K562 (cell line): ENCODE measurements around the gene LAMA5. TPM values are rescaled to one million over a fixed set of nuclear protein-coding genes. Genes with fewer than 3 reads are reported as not detected.

Source experiments
- ATAC-seq: fragments of 200-7000 bp; cut with Tn5 transposase; 3 replicates; pipeline ENCODE4 v1.9.1; 2020; ENCODE audit warnings: moderate library complexity
- BruUV-seq: library from RNA; stranded (reverse); fragments of 400-500 nt; replicated peaks from 2 replicates; lab custom pipeline; 2021; lab: Mats Ljungman, UMichigan
- CTCF ChIA-PET: fragments of 300-600 bp; formaldehyde crosslinking; extraction: SDS; loops from one replicate; lab custom pipeline; 2021; ENCODE audit warnings: low intra/inter-chr PET ratio; lab: Yijun Ruan, JAX
- POLR2A ChIA-PET: fragments of 300-600, 350-650 bp; sonication (Branson Sonifier 250); formaldehyde crosslinking; extraction: SDS; loops from one replicate; lab custom pipeline; 2021; ENCODE audit warnings: antibody characterized with exemption, inconsistent platforms; lab: Yijun Ruan, JAX
- DNase-seq, 4 experiments: peaks; one replicate each; pipeline versions ENCODE4 v3.0.0 to v3.0.0-alpha.2; 2011 to 2018; ENCODE audit warnings: low spot score in 3 of 4, mixed read lengths in 3 of 4; ENCODE audit errors: extremely low read depth in 1 of 4
- FAIRE-seq: peaks from 2 replicates; lab custom pipeline; 2011; peaks lifted over from hg19 to GRCh38; lab: Jason Lieb, UNC
- H2AFZ ChIP-seq: 2 replicates; pipeline ENCODE4 v1.6.0; 2011; ENCODE audit warnings: low read depth, low read length, control low read depth, inconsistent platforms
- H3K27ac ChIP-seq: fragments of 200-600 bp; 3 replicates; pipeline ENCODE4 v1.8.0; 2011; ENCODE audit warnings: low read depth, mild to moderate bottlenecking, control low read depth, inconsistent platforms, low read length, moderate library complexity, mixed read lengths; ENCODE audit errors: extremely low read depth
- H3K27me3 ChIP-seq, 2 experiments: fragments of 300-600 bp in 1 of 2; 2 replicates in 1 of 2; 3 replicates in 1 of 2; pipeline versions ENCODE4 v1.6.0 to v1.8.0; 2011; ENCODE audit warnings: inconsistent platforms in 2 of 2, low read length in 2 of 2, mild to moderate bottlenecking in 1 of 2, mixed read lengths in 1 of 2, moderate library complexity in 1 of 2; ENCODE audit not compliant: control insufficient read depth in 2 of 2, insufficient read depth in 2 of 2
- H3K36me3 ChIP-seq: fragments of 300-600 bp; 3 replicates; pipeline ENCODE4 v1.8.0; 2011; ENCODE audit warnings: mild to moderate bottlenecking, low read length, inconsistent platforms; ENCODE audit not compliant: control insufficient read depth, insufficient read depth
- H3K4me1 ChIP-seq, 2 experiments: fragments of 200-600 bp in 1 of 2; replicated peaks in 1 of 2; 2 replicates in 1 of 2; 3 replicates in 1 of 2; pipeline versions ENCODE4 v1.5.1 to v1.8.0; 2011; ENCODE audit warnings: inconsistent platforms in 2 of 2, low read length in 2 of 2, mild to moderate bottlenecking in 1 of 2, mixed read lengths in 1 of 2, moderate library complexity in 1 of 2; ENCODE audit not compliant: control insufficient read depth in 2 of 2, insufficient read depth in 2 of 2
- H3K4me2 ChIP-seq: 2 replicates; pipeline ENCODE4 v1.6.1; 2011; ENCODE audit warnings: low read length, control low read depth, inconsistent platforms, mixed read lengths; ENCODE audit not compliant: insufficient read depth
- H3K4me3 ChIP-seq: fragments of 200-600 bp; sonication (generic), shearing (Covaris generic); 2 replicates; pipeline ENCODE4 v1.5.1; 2016; ENCODE audit warnings: control low read depth, inconsistent platforms
- H3K79me2 ChIP-seq: fragments of 200-600 bp; 3 replicates; pipeline ENCODE4 v1.8.0; 2011; ENCODE audit warnings: low read length, inconsistent platforms; ENCODE audit not compliant: control insufficient read depth, insufficient read depth
- H3K9ac ChIP-seq, 2 experiments: 2 replicates each; pipeline versions ENCODE4 v1.6.0 to v1.6.1; 2011; ENCODE audit warnings: low read depth in 2 of 2, low read length in 2 of 2, control low read depth in 1 of 2, inconsistent platforms in 1 of 2, mild to moderate bottlenecking in 1 of 2, mixed read lengths in 1 of 2; ENCODE audit not compliant: insufficient read depth in 1 of 2
- H3K9me1 ChIP-seq: one replicate; pipeline ENCODE4 v1.6.0; 2011; ENCODE audit warnings: inconsistent platforms, mild to moderate bottlenecking, low read length, moderate library complexity; ENCODE audit not compliant: control insufficient read depth, insufficient read depth
- H3K9me3 ChIP-seq: replicated peaks from 2 replicates; pipeline ENCODE4 v1.5.1; 2011; ENCODE audit warnings: low read depth, low read length, inconsistent platforms; ENCODE audit not compliant: control insufficient read depth, insufficient read depth
- H4K20me1 ChIP-seq: replicated peaks from 2 replicates; pipeline ENCODE4 v1.6.1; 2011; ENCODE audit warnings: low read length, inconsistent platforms, mixed read lengths; ENCODE audit not compliant: control insufficient read depth, insufficient read depth
- ATF1 ChIP-seq, 2 experiments: fragments of 450-650 bp in 1 of 2; IDR thresholded peaks; 2 replicates each; pipeline ENCODE4 v1.6.1; 2016; ENCODE audit warnings: missing compliant biosample characterization in 1 of 2, missing genetic modification characterization in 1 of 2
- ATF3 ChIP-seq, 2 experiments: fragments of 450-650 bp in 1 of 2; sonication (generic) in 1 of 2; formaldehyde crosslinking in 1 of 2; IDR thresholded peaks in 1 of 2; conservative IDR thresholded peaks in 1 of 2; 2 replicates each; pipeline versions ENCODE4 v1.6.1 to v1.8.1; 2016 to 2023; ENCODE audit warnings: mild to moderate bottlenecking in 2 of 2, moderate library complexity in 2 of 2, inconsistent platforms in 1 of 2, missing genetic modification reagents in 1 of 2
- CTCFL ChIP-seq: IDR thresholded peaks from 2 replicates; pipeline ENCODE4 v1.6.1; 2011; ENCODE audit warnings: borderline replicate concordance, low read depth, mild to moderate bottlenecking, moderate library complexity, low read length; ENCODE audit not compliant: insufficient read depth, poor library complexity, severe bottlenecking
- EWSR1 ChIP-seq: fragments of 450-650 bp; IDR thresholded peaks from 2 replicates; pipeline ENCODE4 v1.6.1; 2018; ENCODE audit warnings: borderline replicate concordance, mild to moderate bottlenecking, low read depth, moderate library complexity; ENCODE audit not compliant: partially characterized antibody
- HNRNPUL1 ChIP-seq: fragments of 200-400 bp; formaldehyde crosslinking; IDR thresholded peaks from 2 replicates; pipeline ENCODE4 v1.6.1; 2017; ENCODE audit warnings: low read length
- HOMEZ ChIP-seq: fragments of 250-450 bp; sonication (Bioruptor Pico); IDR thresholded peaks from 2 replicates; pipeline ENCODE4 v1.4.0; 2020; ENCODE audit warnings: mild to moderate bottlenecking, moderate library complexity
- LCOR ChIP-seq: sonication (generic); formaldehyde crosslinking; IDR thresholded peaks from 2 replicates; pipeline ENCODE4 v1.8.0; 2022; ENCODE audit warnings: mild to moderate bottlenecking, missing genetic modification reagents
- PKNOX1 ChIP-seq: fragments of 450-650 bp; IDR thresholded peaks from 2 replicates; pipeline ENCODE4 v1.6.1; 2016
- POLR2AphosphoS2 ChIP-seq: IDR thresholded peaks from 2 replicates; pipeline ENCODE4 v1.6.1; 2012; ENCODE audit warnings: low read length, improper control_type of control experiment
- RBFOX2 ChIP-seq: fragments of 200-400 bp; formaldehyde crosslinking; IDR thresholded peaks from 2 replicates; pipeline ENCODE4 v1.6.1; 2017; ENCODE audit warnings: low read depth, mild to moderate bottlenecking, low read length, moderate library complexity
- TGIF2 ChIP-seq: sonication (generic); formaldehyde crosslinking; IDR thresholded peaks from 2 replicates; pipeline ENCODE4 v1.8.1; 2022; ENCODE audit warnings: mild to moderate bottlenecking, missing genetic modification reagents, moderate library complexity
- ZFX ChIP-seq: sonication (generic); formaldehyde crosslinking; IDR thresholded peaks from 2 replicates; pipeline ENCODE4 v1.8.0; 2022; ENCODE audit warnings: mild to moderate bottlenecking, missing genetic modification reagents, moderate library complexity
- ZNF3 ChIP-seq: fragments of 250-450 bp; sonication (Bioruptor Pico); IDR thresholded peaks from 2 replicates; pipeline ENCODE4 v1.5.0; 2021; ENCODE audit warnings: mild to moderate bottlenecking, moderate library complexity
- WGBS: fragments of 100-300 bp; shearing (Covaris generic); methylation state at CpG from one replicate; pipeline ENCODE4 v1.1.6; 2016; ENCODE audit warnings: low coverage, mixed read lengths; ENCODE audit not compliant: insufficient coverage; ENCODE audit errors: missing lambda C conversion rate; 5-methylcytosine and 5-hydroxymethylcytosine counted together
- in situ Hi-C: fragments of 300-500 bp; cut with MboI; formaldehyde crosslinking; loops from 4 replicates; pipeline ENCODE4 v1.15.0; 2018; ENCODE audit warnings: inconsistent platforms, mixed read lengths
- intact Hi-C: fragments of 100-400 bp; cut with micrococcal nuclease; formaldehyde crosslinking; loops from 2 replicates; pipeline ENCODE4 v1.14.2; 2022
- polyA plus RNA-seq, 8 experiments: library from polyadenylated mRNA; depleted of rRNA in 4 of 8; stranded (reverse) in 5 of 8; unstranded in 3 of 8; fragments of >200 nt; fragmentation: Nextera tagmentation in 2 of 8; fragmentation: Illumina TruSeq in 1 of 8; extraction: Ambion mirVana in 2 of 8; extraction: Trizol in 1 of 8; gene quantifications; 2 replicates each; pipeline versions ENCODE4 v1.2.1 to v1.2.3, GENCODE V29; 2011 to 2014; ENCODE audit warnings: inconsistent platforms in 1 of 8, missing spikeins in 1 of 8
- total RNA-seq, 7 experiments: library from RNA; depleted of rRNA in 6 of 7; stranded (reverse); fragments of >200 nt in 6 of 7; fragmentation: Illumina TruSeq in 2 of 7; extraction: Trizol in 2 of 7; gene quantifications; 2 replicates each; pipeline versions ENCODE4 v1.2.1 to v1.2.3, GENCODE V29; 2011 to 2021; ENCODE audit warnings: low replicate concordance in 1 of 7

LAMA5 gene
- total and polyA plus RNA-seq, 9 of the 15 experiments (the other 6 are each of a cell fraction or from before 2014, with no cell fraction given): 0.31 to 101 (median 7.8) TPM

GRCh38 chr20:62368976-62369814, 2.1 kb upstream of the LAMA5 start:
- Histone ChIP-seq H4K20me1 (peaks cover 8% of the 10 kb centered on the region; the same call in 1 of the 2 replicates), H3K79me2 (peaks cover 29% of the 10 kb centered on the region), H3K9me1 (peaks cover 2% of the 10 kb centered on the region), H3K4me1 (peaks cover 50 to 91% of the 10 kb centered on the region in 2 experiments), H3K4me2 (peak overlapping the region; percentile 61), H3K27me3 (no peaks in the 10 kb centered on the region), H3K27ac (no peak overlapping the region), H3K36me3 (peaks cover 2% of the 10 kb centered on the region; the same call in 1 of the 3 replicates), H3K9ac (peak overlapping the region in 1 of 2 experiments; percentile 82; a peak in 2 of 4 replicates), H3K4me3 (no peak overlapping the region), H2AFZ (peak overlapping the region; percentile 80), H3K9me3 (no peaks in the 10 kb centered on the region)
- FAIRE-seq (peak; percentile 37), DNase-seq (peak; percentile 59 to 75 (median 72)), ATAC-seq (peak; percentile 58)
- no TSS peak for BruUV-seq
- in situ Hi-C loops (loop anchor here (5.0 to 10.0 kb wide), 2 partner anchors 62 to 374 kb away; no protein-coding TSS in a partner anchor), intact Hi-C loops (loop anchor here (5.0 kb wide), 1 partner anchor 67 kb away; the partner anchor contains the start of gene ADRM1)
- POLR2A ChIA-PET: interaction anchor here (0.6 to 1.7 kb wide), 5 partner anchors 12 to 70 kb away, joined by 3 to 8 read pairs (median 3); partner anchors contain the start of gene RPS21
- CTCF ChIA-PET: interaction anchor here (1.1 kb wide), 1 partner anchor 68 kb away, joined by 3 read pairs; no protein-coding TSS in a partner anchor
- WGBS: 50% methylated on average over 15 of the region's 28 CpGs
- TF ChIP-seq HOMEZ (CRISPR knock-in tag): no peak
- TF ChIP-seq ATF3 (IDR thresholded peaks at IDR 0.05): peak; percentile 75
- TF ChIP-seq ATF3 (CRISPR knock-in tag; conservative IDR thresholded peaks at IDR 0.05): no peak
- no peak for TF ChIP-seq ZNF3 (CRISPR knock-in tag)
- no peak for TF ChIP-seq ATF1 (CRISPR knock-in tag; IDR thresholded peaks at IDR 0.05)
- no peak for TF ChIP-seq ATF1 (tag; IDR thresholded peaks at IDR 0.05)
- no peak for TF ChIP-seq HNRNPUL1
- peak; percentile 19 for TF ChIP-seq CTCFL
- 0 out of 2 replicates have a peak, but pooled peaks have one; percentile 19 for TF ChIP-seq RBFOX2
- no peak for TF ChIP-seq LCOR
- no peak for TF ChIP-seq TGIF2
- TF ChIP-seq ZFX: no peak
- TF ChIP-seq PKNOX1: no peak
- no peak for TF ChIP-seq POLR2AphosphoS2
- TF ChIP-seq EWSR1: no peak
